Measurements from ENCODE around the gene DST.
A peak's percentile ranks its signal among the peaks of the same experiment; 100 is the strongest.

DST gene

GRCh38 chr6:56642366-56643261, at the start of gene DST:
TSS of gene DST (minus strand) at chr6:56642889.
- DNase-seq, result no peak

GRCh38 chr6:56691814-56692213, 49.1 kb upstream of the DST start:
- no peak for DNase-seq

GRCh38 chr6:56691286-56691595, 48.6 kb upstream of the DST start:
- DNase-seq, result no peak

DNA sequence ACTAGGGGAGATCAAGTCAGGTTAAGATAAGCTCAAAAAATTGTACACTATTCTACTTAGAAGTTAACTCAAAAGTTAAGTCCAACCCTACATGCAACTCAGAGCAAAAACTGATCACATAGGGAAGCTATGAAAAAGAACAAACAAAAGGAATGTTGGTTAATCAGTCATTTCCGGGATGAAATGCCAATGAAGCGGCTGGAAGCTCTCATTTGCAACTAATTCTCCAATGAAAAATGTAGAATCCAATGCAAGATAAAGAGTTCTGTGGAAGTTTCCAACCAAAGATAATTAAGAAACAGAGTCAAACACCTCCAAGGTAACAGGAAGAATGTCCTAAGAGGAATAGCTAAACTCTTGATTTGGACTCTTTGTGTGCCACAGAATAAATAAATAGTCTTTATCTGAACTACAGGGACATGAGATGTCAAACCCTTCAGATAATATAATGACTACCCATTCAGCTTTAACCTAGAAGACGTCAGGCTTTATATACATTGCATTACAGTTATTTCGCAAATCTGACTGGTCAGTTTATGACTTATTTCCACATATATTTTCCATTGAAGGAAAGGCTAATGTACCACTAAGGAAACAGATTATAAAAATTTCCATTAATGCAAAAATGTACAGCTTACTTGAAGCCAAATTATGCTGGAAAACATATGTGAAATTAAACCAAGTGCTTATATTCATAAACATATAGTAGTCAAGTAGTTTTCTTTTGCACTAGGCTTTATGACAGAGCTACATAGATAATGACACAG, 48.0 kb upstream of the DST start:
- DNase-seq, result no peak

DNA sequence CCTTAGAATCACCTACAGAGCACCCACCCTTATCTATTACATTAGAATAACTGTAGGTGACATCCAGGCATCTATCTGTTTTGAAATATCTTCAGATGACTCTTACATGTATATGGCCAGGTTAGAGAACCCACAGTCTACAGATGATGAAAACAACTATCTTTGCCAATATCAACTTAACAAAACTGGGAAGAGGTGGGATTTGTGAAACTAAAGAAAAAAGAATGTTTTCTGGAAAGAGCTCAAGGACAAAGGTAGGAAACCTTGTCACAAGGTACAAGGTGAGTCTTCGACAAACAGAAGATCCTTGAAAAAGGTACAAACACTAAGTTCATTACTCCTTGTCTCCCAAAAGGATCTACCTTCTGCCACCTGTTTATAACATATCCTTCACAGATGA, 47.0 kb upstream of the DST start:
- no peak for DNase-seq

- DNase-seq, result no peak
Observed at GRCh38 chr6:56689114-56689513, 46.4 kb upstream of the DST start.

- no peak for DNase-seq
Observed at GRCh38 chr6:56688521-56688920, 45.8 kb upstream of the DST start.

GRCh38 chr6:56687551-56687950, 44.9 kb upstream of the DST start:
- DNase-seq, result no peak

- DNase-seq, result no peak
Observed at GRCh38 chr6:56686429-56686828, 43.7 kb upstream of the DST start.

- DNase-seq, result no peak
Observed at GRCh38 chr6:56685994-56686393, 43.3 kb upstream of the DST start.

DNA sequence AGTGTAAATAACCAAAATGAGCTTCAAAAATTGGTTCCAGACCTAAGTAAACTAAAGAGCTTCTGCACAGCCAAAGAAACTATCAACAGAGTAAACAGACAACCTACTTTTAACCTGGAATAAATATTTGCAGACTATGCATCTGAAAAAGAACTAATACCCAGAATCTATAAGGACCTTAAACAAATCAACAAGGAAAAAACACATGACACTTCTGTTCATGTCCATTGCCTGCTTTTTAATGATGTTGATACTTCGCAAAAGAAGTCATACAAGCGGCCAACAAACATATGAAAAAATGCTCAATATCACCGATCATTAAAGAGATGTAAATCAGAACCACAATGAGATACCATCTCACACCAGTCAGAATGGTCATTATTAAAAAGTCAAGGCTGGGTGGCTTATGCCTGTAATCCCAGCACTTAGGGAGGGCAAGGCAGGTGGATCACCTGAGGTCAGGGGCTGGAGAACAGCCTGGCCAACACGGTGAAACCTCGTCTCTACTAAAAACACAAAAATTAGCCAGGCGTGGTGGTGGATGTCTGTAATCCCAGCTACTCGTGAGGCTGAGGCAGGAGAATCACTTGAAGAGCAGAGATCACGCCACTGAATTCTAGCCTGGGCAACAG, 42.5 kb upstream of the DST start:
- no peak for DNase-seq

- DNase-seq, result no peak
Observed at GRCh38 chr6:56684342-56685101, 41.8 kb upstream of the DST start.

DNA sequence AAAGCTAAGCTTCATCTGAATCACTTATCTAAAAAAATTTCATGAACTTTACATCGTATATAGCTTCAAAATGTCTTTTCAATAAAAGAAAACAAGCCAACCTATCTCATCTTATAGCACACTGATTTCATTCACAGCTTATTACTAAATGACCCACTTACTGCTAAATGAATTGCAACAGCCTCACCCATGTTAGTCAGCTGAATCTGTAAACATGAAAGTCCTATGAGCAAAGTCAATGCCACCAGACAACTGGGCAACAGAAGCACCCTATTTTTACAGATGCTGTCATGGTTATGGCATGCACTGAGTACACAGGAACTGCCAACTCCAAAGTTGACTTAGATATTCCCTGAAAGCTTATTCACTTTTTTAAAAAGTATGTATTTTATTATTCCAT, 41.2 kb upstream of the DST start:
- DNase-seq, result no peak

GRCh38 chr6:56682635-56683034, 39.9 kb upstream of the DST start:
- no peak for DNase-seq

DNA sequence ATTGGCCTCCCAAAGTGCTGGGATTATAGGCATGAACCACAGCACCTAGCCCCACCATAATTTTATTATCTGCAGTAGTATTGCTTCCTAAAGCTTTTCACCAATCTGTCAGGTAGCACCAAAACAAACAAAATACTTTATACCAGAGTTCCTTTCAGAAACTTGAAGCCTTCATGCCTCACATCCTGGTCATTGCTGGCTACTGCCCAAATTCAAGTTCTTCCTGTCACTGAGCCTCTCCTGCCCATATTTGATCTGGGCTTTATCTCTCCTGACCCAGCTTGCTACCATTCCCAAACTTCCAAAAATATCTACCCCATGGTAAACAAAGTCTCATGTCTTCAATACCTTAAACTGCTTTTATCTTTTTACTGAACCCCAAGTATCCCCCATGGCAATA, 34.9 kb upstream of the DST start:
- DNase-seq, result no peak

DNA sequence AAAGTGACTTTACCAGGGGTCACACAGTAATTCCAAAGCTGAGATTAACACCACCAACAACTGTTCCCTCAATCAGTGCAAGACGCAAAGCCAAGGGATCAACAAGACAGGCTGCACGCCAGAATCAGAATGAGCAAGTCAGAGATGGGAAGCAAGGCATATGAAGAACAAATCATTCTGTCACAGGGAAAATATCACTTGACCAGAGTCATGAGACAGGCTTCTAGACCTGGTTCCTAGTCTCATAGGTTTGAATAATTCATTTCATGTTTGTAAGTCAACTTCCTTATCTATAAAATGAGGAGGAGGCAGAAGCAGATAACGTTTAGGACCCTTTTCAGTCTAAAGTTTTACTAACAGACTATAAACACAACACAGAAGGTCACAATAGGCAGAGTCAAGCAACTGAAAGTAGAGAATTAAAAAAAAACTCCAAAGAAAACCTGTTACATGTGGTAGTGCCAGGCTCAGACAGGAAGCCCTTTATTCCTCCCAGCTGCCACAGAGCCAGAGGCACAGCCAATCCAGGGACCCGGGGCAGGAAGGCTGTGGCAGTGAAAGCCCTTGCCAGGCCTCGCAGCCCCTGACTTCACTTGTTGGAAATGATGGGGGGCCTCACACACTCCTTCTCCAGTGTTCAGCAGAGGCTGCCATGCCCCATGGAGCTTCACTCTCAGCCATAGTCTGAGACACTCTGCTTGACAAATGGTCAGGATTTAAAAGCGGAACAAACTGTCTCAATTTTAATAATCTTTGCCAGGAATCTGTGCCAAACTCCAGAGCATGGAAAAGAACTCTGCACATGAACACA, 29.2 kb upstream of the DST start:
- peak; percentile 75 for DNase-seq

DNA sequence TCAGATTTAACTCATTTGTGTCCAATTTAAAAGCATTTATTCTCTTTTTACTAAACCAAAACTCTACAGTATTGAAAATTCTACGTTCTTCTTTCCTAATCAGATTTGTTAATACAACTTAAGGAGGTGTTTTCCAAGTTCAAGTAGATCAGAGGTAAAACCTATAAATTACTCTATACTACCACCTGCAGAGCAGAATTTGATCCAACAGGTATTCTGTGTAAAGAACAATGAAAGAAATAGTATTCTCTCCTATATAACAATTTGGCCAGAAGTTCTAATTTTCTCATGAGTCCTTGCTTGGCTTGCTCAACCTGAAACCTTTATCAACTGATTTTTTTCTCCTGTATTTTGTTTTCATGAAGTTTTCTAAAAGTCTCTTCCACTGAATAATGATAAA, 28.5 kb upstream of the DST start:
- no peak for DNase-seq

DNA sequence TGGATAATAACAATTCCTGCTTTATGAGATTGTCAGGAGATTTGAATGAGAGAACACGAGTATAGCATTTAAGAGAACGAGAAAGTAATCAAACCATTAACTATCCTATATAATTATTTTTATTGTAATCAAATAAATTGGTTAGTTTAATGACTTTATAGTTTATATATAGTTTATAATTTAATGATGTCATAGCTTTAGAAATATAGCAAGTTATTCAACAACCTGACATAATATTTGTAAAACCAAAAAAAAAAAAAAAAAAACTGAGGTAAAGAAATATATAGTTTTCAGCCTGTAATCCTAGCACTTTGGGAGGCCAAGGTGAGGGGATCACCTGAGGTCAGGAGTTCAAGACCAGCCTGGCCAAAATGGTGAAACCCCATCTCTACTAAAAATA, 26.4 kb upstream of the DST start:
- no peak for DNase-seq

DNA sequence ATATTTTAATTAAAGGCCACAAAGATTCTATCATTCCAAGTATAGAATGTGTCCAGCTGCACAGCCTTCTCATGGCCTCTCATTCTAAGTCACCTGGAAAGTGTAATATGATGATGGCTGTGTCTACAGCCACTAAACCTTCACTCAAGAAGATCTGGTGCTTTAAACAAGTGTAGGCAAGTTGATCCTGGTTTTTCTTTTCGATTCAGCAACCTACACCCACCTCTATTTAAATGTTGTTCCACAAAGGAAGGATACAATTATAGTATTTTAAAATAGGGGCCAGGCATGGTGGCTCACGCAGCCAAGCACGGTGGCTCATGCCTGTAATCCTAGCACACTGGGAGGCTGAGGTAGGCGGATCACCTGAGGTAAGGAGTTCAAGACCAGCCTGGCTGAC, 25.5 kb upstream of the DST start:
- no peak for DNase-seq

- DNase-seq, result no peak
Observed at GRCh38 chr6:56667336-56667735, 24.6 kb upstream of the DST start.

DNA sequence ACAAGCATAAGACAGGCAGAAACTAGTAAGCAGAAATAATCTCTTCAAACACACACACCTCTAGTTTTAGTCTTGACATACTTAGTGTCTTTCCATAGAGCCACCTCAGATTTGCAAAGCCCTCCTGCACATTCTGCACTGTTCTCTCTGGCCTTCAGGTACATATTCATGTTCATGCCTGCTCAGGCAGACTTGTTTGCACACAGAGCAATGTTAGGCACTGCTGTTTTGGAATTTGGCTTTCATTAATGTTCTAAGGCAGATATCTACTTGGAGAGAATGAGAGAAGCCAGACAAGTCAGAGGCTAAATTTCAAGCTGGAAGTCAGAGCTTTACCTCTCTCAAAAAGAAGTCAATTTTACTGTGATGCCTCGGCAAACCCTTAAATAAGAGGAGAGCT, 21.3 kb upstream of the DST start:
- no peak for DNase-seq

GRCh38 chr6:56663344-56663743, 20.7 kb upstream of the DST start:
- DNase-seq, result no peak
